B cell (primary cell): ENCODE data around the gene SEPSECS. TPM values are rescaled to one million over a fixed set of nuclear protein-coding genes. Genes with fewer than 3 reads are reported as not detected.

Experiments used
- ATAC-seq: fragments of 200-7000 bp; cut with Tn5 transposase; one replicate; pipeline ENCODE4 v1.10.0; 2021; ENCODE audit warnings: low read depth, mild to moderate bottlenecking, moderate number of reproducible peaks, moderate library complexity
- CTCF ChIA-PET: fragments of 350-600 bp; sonication (Branson Sonifier 250); formaldehyde crosslinking; loops from one replicate; lab custom pipeline; 2021; ENCODE audit warnings: antibody characterized with exemption, inconsistent platforms; lab: Charles Lee
- POLR2A ChIA-PET: fragments of 350-600 bp; sonication (Branson Sonifier 250); formaldehyde crosslinking; loops from one replicate; lab custom pipeline; 2021; ENCODE audit warnings: antibody characterized with exemption; lab: Charles Lee
- DNase-seq: peaks from one replicate; pipeline ENCODE4 v3.0.0; 2013
- H2AFZ ChIP-seq: 2 replicates; pipeline ENCODE4 v1.6.1; 2012; ENCODE audit warnings: mild to moderate bottlenecking, low read depth, low read length; ENCODE audit not compliant: insufficient read depth, poor library complexity, severe bottlenecking
- H3K27ac ChIP-seq, 2 donors: 1 replicate in 1 of 2; 2 replicates in 1 of 2; pipeline ENCODE4 v1.5.1; 2012 to 2013; ENCODE audit warnings: low read length in 2 of 2, mild to moderate bottlenecking in 2 of 2, moderate library complexity in 1 of 2
- H3K27me3 ChIP-seq, 4 experiments: fragments of 200-600 bp in 1 of 4; sonication (generic) in 1 of 4; replicated peaks in 1 of 4; 1 replicate in 2 of 4; 2 replicates in 2 of 4; pipeline versions ENCODE4 v1.6.1 to v1.7.0; 2013 to 2016; ENCODE audit warnings: low read length in 3 of 4, mild to moderate bottlenecking in 2 of 4, mixed read lengths in 1 of 4, moderate library complexity in 1 of 4; ENCODE audit not compliant: insufficient read depth in 4 of 4, control insufficient read depth in 3 of 4; ENCODE audit errors: control extremely low read depth in 1 of 4
- H3K36me3 ChIP-seq, 2 experiments: replicated peaks in 1 of 2; 1 replicate in 1 of 2; 2 replicates in 1 of 2; pipeline versions ENCODE4 v1.6.1 to v1.7.1; 2013; ENCODE audit warnings: low read length in 1 of 2; ENCODE audit not compliant: insufficient read depth in 2 of 2, control insufficient read depth in 1 of 2; ENCODE audit errors: control extremely low read depth in 1 of 2, extremely low read depth in 1 of 2
- H3K4me1 ChIP-seq, 2 donors: fragments of 200-600 bp in 1 of 2; sonication (generic) in 1 of 2; 1 replicate in 1 of 2; 2 replicates in 1 of 2; pipeline versions ENCODE4 v1.5.1 to v1.6.1; 2013 to 2017; ENCODE audit warnings: low read length in 2 of 2; ENCODE audit not compliant: control insufficient read depth in 2 of 2, insufficient read depth in 2 of 2
- H3K4me2 ChIP-seq: replicated peaks from 2 replicates; pipeline ENCODE3; 2012; ENCODE audit warnings: mild to moderate bottlenecking, low read depth, low read length; ENCODE audit not compliant: poor library complexity, severe bottlenecking
- H3K4me3 ChIP-seq, 5 experiments: fragments of 200-600 bp in 1 of 5; sonication (generic) in 1 of 5; 1 replicate in 3 of 5; 2 replicates in 2 of 5; pipeline versions ENCODE4 v1.5.1 to v1.7.0; 2011 to 2016; ENCODE audit warnings: low read length in 4 of 5, mild to moderate bottlenecking in 4 of 5, low read depth in 2 of 5, control low read depth in 1 of 5, moderate library complexity in 1 of 5; ENCODE audit not compliant: insufficient read depth in 1 of 5; ENCODE audit errors: control extremely low read depth in 1 of 5, extremely low read depth in 1 of 5
- H3K79me2 ChIP-seq: fragments of 200-600 bp; sonication (generic); one replicate; pipeline ENCODE4 v1.6.0; 2016; ENCODE audit warnings: low read length; ENCODE audit not compliant: control insufficient read depth, insufficient read depth
- H3K9ac ChIP-seq: fragments of 200-600 bp; sonication (generic); 2 replicates; pipeline ENCODE4 v1.6.1; 2017; ENCODE audit warnings: mild to moderate bottlenecking, low read length, moderate library complexity
- H3K9me3 ChIP-seq, 3 donors: one replicate each; pipeline versions ENCODE4 v1.6.1 to v1.7.1; 2013; ENCODE audit warnings: low read length in 2 of 3; ENCODE audit not compliant: control insufficient read depth in 2 of 3, insufficient read depth in 1 of 3; ENCODE audit errors: control extremely low read depth in 1 of 3
- H4K20me1 ChIP-seq: 2 replicates; pipeline ENCODE4 v1.6.0; 2012; ENCODE audit warnings: mild to moderate bottlenecking, low read length; ENCODE audit not compliant: insufficient read depth, control insufficient read depth, poor library complexity, severe bottlenecking
- H3K27ac Mint-ChIP-seq: one replicate; pipeline ENCODE4 v1.8.0; 2021; ENCODE audit warnings: mixed read lengths
- H3K27me3 Mint-ChIP-seq: one replicate; pipeline ENCODE4 v1.8.0; 2021; ENCODE audit warnings: mixed read lengths
- H3K4me1 Mint-ChIP-seq: one replicate; pipeline ENCODE4 v1.8.0; 2021; ENCODE audit warnings: mixed read lengths
- H3K4me3 Mint-ChIP-seq: one replicate; pipeline ENCODE4 v1.8.0; 2021; ENCODE audit warnings: mixed read lengths
- H3K9me3 Mint-ChIP-seq: one replicate; pipeline ENCODE4 v1.8.0; 2022; ENCODE audit warnings: mixed read lengths; ENCODE audit not compliant: insufficient read depth
- CTCF ChIP-seq: fragments of 200-600 bp; IDR thresholded peaks from one replicate; pipeline ENCODE4 v1.8.0; 2022; ENCODE audit warnings: antibody characterized with exemption, mild to moderate bottlenecking
- EZH2 ChIP-seq: IDR thresholded peaks from 2 replicates; pipeline ENCODE4 v1.6.1; 2012; ENCODE audit warnings: borderline replicate concordance, low read depth, mild to moderate bottlenecking, moderate library complexity, low read length; ENCODE audit not compliant: insufficient read depth, poor library complexity, severe bottlenecking
- WGBS: methylation state at CpG from one replicate; pipeline ENCODE4 v1.1.5; 2013; ENCODE audit warnings: missing lambda C conversion rate; ENCODE audit not compliant: insufficient coverage; 5-methylcytosine and 5-hydroxymethylcytosine counted together
- intact Hi-C: fragments of 100-400 bp; cut with micrococcal nuclease; formaldehyde crosslinking; loops from one replicate; pipeline ENCODE4 v1.10.0; 2022
- polyA plus RNA-seq: library from polyadenylated mRNA; depleted of rRNA; stranded (reverse); fragments of >200 nt; gene quantifications from 2 replicates; pipeline ENCODE4 v1.2.3, GENCODE V29; 2012
- total RNA-seq, 2 donors: library from RNA; stranded (reverse); fragments of 120-200 nt in 1 of 2; gene quantifications; 1 replicate in 1 of 2; 2 replicates in 1 of 2; pipeline versions ENCODE4 v1.2.3 to v1.2.4, GENCODE V29; 2013 to 2022

The SEPSECS gene
- total and polyA plus RNA-seq, 2 donors (not counting 1 experiment from before 2014, with no cell fraction given) = 6.2 to 17.0 TPM

GRCh38 chr4:25184056-25184455 lies 23.8 kb upstream of the SEPSECS start:
- Histone ChIP-seq H3K4me1 (no peaks in the 10 kb centered on the region), H3K36me3 (no peaks in the 10 kb centered on the region), H3K9me3 (no peaks in the 10 kb centered on the region), H3K79me2 (no peaks in the 10 kb centered on the region), H3K4me3 (no peak overlapping the region), H3K4me2 (no peak overlapping the region), H3K27ac (no peak overlapping the region), H3K27me3 (no peaks in the 10 kb centered on the region), H3K9ac (no peak overlapping the region), H2AFZ (no peak overlapping the region), H4K20me1 (no peaks in the 10 kb centered on the region)
- CTCF ChIA-PET = no interaction called here
- H3K27ac Mint-ChIP-seq = no peak overlapping the region
- 100% methylated on average over 2 of the region's 4 CpGs for WGBS
- H3K9me3 Mint-ChIP-seq = no peaks in the 10 kb centered on the region
- intact Hi-C loops = loop anchor here (5.0 kb wide), 1 partner anchor 48 kb away; the partner anchor contains the start of gene PI4K2B
- DNase-seq (no peak), ATAC-seq (no peak)
- no peaks in the 10 kb centered on the region for H3K4me1 Mint-ChIP-seq
- TF ChIP-seq CTCF = no peak
- no peak for TF ChIP-seq EZH2
- H3K27me3 Mint-ChIP-seq = no peaks in the 10 kb centered on the region
- POLR2A ChIA-PET = no interaction called here
- no peak overlapping the region for H3K4me3 Mint-ChIP-seq

DNA sequence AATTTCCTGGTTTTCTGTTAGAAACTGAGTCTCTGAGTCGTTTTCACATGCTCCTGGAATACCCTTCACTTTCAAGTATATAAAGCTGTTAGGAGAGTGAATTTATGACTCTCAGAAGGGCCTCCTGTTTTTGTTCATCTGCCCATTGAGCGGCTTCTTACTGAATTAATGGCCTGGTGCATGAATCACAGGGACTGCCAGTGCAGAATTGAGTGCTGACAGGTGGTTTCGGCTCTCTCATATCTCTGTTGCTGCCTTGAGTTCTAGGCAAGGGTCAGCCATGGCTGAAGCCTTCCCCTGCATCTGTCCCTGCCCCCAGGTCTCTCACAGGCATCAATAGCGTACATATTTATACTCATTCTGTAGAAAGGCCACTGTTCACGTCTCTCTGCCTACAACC lies 22.7 kb upstream of the SEPSECS start:
- TF ChIP-seq EZH2 (no peak), CTCF (no peak)
- Histone ChIP-seq H3K9ac (no peak overlapping the region), H3K4me2 (no peak overlapping the region), H3K9me3 (no peaks in the 10 kb centered on the region), H3K27ac (no peak overlapping the region), H3K79me2 (no peaks in the 10 kb centered on the region), H3K27me3 (no peaks in the 10 kb centered on the region), H3K4me3 (no peak overlapping the region), H3K36me3 (no peaks in the 10 kb centered on the region), H2AFZ (no peak overlapping the region), H3K4me1 (no peaks in the 10 kb centered on the region), H4K20me1 (no peaks in the 10 kb centered on the region)
- ChIA-PET CTCF (no interaction called here), POLR2A (no interaction called here)
- H3K27me3 Mint-ChIP-seq = no peaks in the 10 kb centered on the region
- no peaks in the 10 kb centered on the region for H3K9me3 Mint-ChIP-seq
- no peak overlapping the region for H3K4me3 Mint-ChIP-seq
- no peaks in the 10 kb centered on the region for H3K4me1 Mint-ChIP-seq
- intact Hi-C loops = loop anchor here (5.0 kb wide), 1 partner anchor 49 kb away; the partner anchor contains the start of gene PI4K2B
- WGBS = 96% methylated on average over 4 of the region's 5 CpGs
- H3K27ac Mint-ChIP-seq = no peak overlapping the region
- no peak for ATAC-seq
- no peak for DNase-seq
